HG02759 (cell line): Measurements from ENCODE around the gene FAM20C.
"Not testable (repeated sequence)": the region's sequence is repeated elsewhere in the genome, so short reads cannot be mapped to it uniquely, and the experiment has no call there.

ENCODE experiments used
- ATAC-seq: cut with Tn5 transposase; IDR thresholded peaks from one replicate; pipeline ENCODE4 v1.9.1; 2021; ENCODE audit warnings: mild to moderate bottlenecking, moderate library complexity; ENCODE audit not compliant: unreplicated experiment

FAM20C gene

GRCh38 chr7:191105-191980 lies 1.0 kb upstream of the FAM20C start:
- no peak for ATAC-seq

GRCh38 chr7:192701-193480 lies 520 bp downstream of the FAM20C start:
- ATAC-seq: no peak

- ATAC-seq: no peak
Observed at GRCh38 chr7:193481-194251, 1.3 kb downstream of the FAM20C start.

- no peak for ATAC-seq
Observed at GRCh38 chr7:194252-195009, 2.1 kb downstream of the FAM20C start.

GRCh38 chr7:195010-195829 lies 2.8 kb downstream of the FAM20C start:
- no peak for ATAC-seq

GRCh38 chr7:195830-196128 lies 3.4 kb downstream of the FAM20C start:
- no peak for ATAC-seq

- no peak for ATAC-seq
Observed at GRCh38 chr7:196283-196682, 3.9 kb downstream of the FAM20C start.

GRCh38 chr7:196778-197321 lies 4.5 kb downstream of the FAM20C start:
- no peak for ATAC-seq

- no peak for ATAC-seq
Observed at GRCh38 chr7:197413-198335, 5.3 kb downstream of the FAM20C start.

- no peak for ATAC-seq
Observed at GRCh38 chr7:199483-200249, 7.3 kb downstream of the FAM20C start.

- ATAC-seq: no peak
Observed at GRCh38 chr7:200290-200689, 7.9 kb downstream of the FAM20C start.

GRCh38 chr7:200704-201103 lies 8.3 kb downstream of the FAM20C start:
- no peak for ATAC-seq

- ATAC-seq: no peak
Observed at GRCh38 chr7:204326-204725, 12.0 kb downstream of the FAM20C start.

GRCh38 chr7:205115-206010 lies 13.0 kb downstream of the FAM20C start:
- no peak for ATAC-seq

- not testable (repeated sequence) for ATAC-seq
Observed at GRCh38 chr7:206351-206750, 14.0 kb downstream of the FAM20C start.

- ATAC-seq: no peak
Observed at GRCh38 chr7:207418-208129, 15.2 kb downstream of the FAM20C start.
